Body of pancreas (tissue), 4 donors: ENCODE measurements around the gene BOD1. TPM values are rescaled to one million over a fixed set of nuclear protein-coding genes. Genes with fewer than 3 reads are reported as not detected.

Experiments
- ATAC-seq: fragments of 150-250 bp; one replicate; pipeline ENCODE4 v1.9.1; 2016
- DNase-seq, 4 donors: peaks; one replicate each; pipeline ENCODE4 v3.0.0-alpha.2; 2019
- H3K27ac ChIP-seq, 4 donors: fragments of 200-600 bp; sonication (generic); 1 replicate in 3 of 4; 2 replicates in 1 of 4; pipeline versions ENCODE4 v1.5.1 to v1.6.1; 2016 to 2019; ENCODE audit warnings: mild to moderate bottlenecking in 1 of 4, mixed read lengths in 1 of 4, moderate library complexity in 1 of 4
- H3K27me3 ChIP-seq, 2 donors: fragments of 200-600 bp; sonication (generic); one replicate each; pipeline ENCODE4 v1.6.0; 2016; ENCODE audit warnings: mild to moderate bottlenecking in 1 of 2
- H3K36me3 ChIP-seq, 2 donors: fragments of 200-600 bp; sonication (generic); replicated peaks in 1 of 2; 2 replicates each; pipeline ENCODE4 v1.5.1; 2016; ENCODE audit warnings: low read depth in 2 of 2; ENCODE audit not compliant: insufficient read depth in 1 of 2
- H3K4me1 ChIP-seq: fragments of 200-600 bp; sonication (generic); one replicate; pipeline ENCODE4 v1.6.0; 2016
- H3K4me3 ChIP-seq, 2 donors: fragments of 200-600 bp; sonication (generic); 1 replicate in 1 of 2; 2 replicates in 1 of 2; pipeline ENCODE4 v1.5.1; 2016 to 2019
- H3K9me3 ChIP-seq, 3 donors: fragments of 200-600 bp; sonication (generic); 1 replicate in 2 of 3; 2 replicates in 1 of 3; pipeline ENCODE4 v1.5.1; 2016
- POLR2A ChIP-seq, 3 donors: fragments of 450-650 bp; IDR thresholded peaks; one replicate each; pipeline ENCODE4 v1.6.1; 2016; ENCODE audit warnings: antibody characterized with exemption in 3 of 3, mild to moderate bottlenecking in 2 of 3
- WGBS, 2 donors: methylation state at CpG; one replicate each; pipeline ENCODE4 v1.1.5; 2017; 5-methylcytosine and 5-hydroxymethylcytosine counted together
- intact Hi-C: fragments of 100-400 bp; cut with DNase I; formaldehyde crosslinking; loops from one replicate; pipeline ENCODE4 v1.15.1; 2023
- total RNA-seq, 2 donors: library from RNA; depleted of rRNA; stranded (reverse); fragments of >200 nt; gene quantifications; one replicate each; pipeline ENCODE4 v1.1.0, GENCODE V29; 2016
- TF ChIP-seq, protein P1 (sequence below), 7 experiments: fragments of 450-650 bp in 4 of 7; fragments of 200-600 bp in 3 of 7; sonication (generic) in 3 of 7; IDR thresholded peaks; one replicate each; pipeline ENCODE4 v1.5.1; 2016 to 2019; ENCODE audit warnings: antibody characterized with exemption in 7 of 7

The BOD1 gene
- total RNA-seq, 2 donors from 2014 or later: 32.7 to 36.9 TPM

DNA sequence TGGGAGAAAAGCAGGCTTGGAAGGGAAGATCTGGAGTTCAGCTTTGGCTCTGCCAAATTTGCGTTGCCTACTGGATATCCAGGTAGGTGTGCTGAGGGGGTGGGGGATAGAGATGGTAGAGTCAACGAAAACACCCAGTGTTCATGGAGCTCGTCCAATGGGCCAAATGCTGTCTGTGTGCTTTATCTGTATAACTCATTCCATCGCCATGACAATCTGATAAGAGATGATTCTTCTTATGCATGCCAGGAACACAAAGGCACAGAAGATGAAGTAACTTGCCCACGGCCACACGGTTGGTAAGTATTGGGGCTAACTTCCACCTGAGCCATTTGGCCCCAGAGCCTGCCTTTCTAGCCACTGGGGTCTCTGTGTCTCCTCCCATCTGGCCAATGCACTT is 53.2 kb downstream of the BOD1 start:
- intact Hi-C loops: no loop called here
- Histone ChIP-seq H3K36me3 (no peaks in the 10 kb centered on the region), H3K9me3 (peaks cover 0 to 15% (median 0%) of the 10 kb centered on the region in 3 donors), H3K4me3 (no peak overlapping the region), H3K4me1 (no peaks in the 10 kb centered on the region), H3K27ac (no peak overlapping the region), H3K27me3 (peaks cover 0 to 5% of the 10 kb centered on the region in 2 donors)
- DNase-seq (no peak), ATAC-seq (no peak)
- TF ChIP-seq, protein P1, sequence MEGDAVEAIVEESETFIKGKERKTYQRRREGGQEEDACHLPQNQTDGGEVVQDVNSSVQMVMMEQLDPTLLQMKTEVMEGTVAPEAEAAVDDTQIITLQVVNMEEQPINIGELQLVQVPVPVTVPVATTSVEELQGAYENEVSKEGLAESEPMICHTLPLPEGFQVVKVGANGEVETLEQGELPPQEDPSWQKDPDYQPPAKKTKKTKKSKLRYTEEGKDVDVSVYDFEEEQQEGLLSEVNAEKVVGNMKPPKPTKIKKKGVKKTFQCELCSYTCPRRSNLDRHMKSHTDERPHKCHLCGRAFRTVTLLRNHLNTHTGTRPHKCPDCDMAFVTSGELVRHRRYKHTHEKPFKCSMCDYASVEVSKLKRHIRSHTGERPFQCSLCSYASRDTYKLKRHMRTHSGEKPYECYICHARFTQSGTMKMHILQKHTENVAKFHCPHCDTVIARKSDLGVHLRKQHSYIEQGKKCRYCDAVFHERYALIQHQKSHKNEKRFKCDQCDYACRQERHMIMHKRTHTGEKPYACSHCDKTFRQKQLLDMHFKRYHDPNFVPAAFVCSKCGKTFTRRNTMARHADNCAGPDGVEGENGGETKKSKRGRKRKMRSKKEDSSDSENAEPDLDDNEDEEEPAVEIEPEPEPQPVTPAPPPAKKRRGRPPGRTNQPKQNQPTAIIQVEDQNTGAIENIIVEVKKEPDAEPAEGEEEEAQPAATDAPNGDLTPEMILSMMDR (IDR thresholded peaks at IDR 0.05): no peak
- TF ChIP-seq POLR2A (IDR thresholded peaks at IDR 0.05): no peak
- WGBS, 2 donors: 57 to 67% methylated on average over 6 of the region's 6 CpGs

DNA sequence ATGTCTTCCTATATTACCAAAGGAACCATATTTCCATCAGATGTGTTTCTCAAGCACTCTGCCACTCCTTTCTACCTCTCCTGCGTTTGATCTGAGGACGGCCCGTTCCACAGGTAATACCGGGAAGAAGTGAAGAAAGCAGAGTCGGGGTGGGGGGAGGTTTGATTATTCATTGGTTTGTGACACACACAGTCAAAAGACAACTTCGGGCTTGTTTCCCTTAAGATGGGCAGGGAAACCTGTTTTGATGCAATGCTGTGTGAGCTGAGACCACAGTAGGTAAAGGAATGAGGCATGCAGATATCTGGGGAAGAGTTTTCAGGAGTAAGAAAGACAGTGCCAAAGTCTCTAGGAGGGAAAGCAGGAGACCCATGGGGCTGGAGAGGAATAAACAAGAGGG is 54.0 kb downstream of the BOD1 start:
- DNase-seq (no peak), ATAC-seq (no peak)
- WGBS, 2 donors: 70 to 74% methylated on average over 6 of the region's 6 CpGs
- Histone ChIP-seq H3K27ac (no peak overlapping the region), H3K4me3 (no peak overlapping the region), H3K36me3 (no peaks in the 10 kb centered on the region), H3K4me1 (no peaks in the 10 kb centered on the region), H3K27me3 (peaks cover 0 to 5% of the 10 kb centered on the region in 2 donors), H3K9me3 (peaks cover 0 to 14% (median 0%) of the 10 kb centered on the region in 3 donors)
- intact Hi-C loops: no loop called here
- TF ChIP-seq, protein P1 (IDR thresholded peaks at IDR 0.05): no peak
- no peak for TF ChIP-seq POLR2A (IDR thresholded peaks at IDR 0.05)
